CD4-positive, alpha-beta T cell (primary cell): ENCODE data around the gene MIER3. TPM values are rescaled to one million over a fixed set of nuclear protein-coding genes. Genes with fewer than 3 reads are reported as not detected.

Source experiments
- ATAC-seq: fragments of 200-7000 bp; cut with Tn5 transposase; one replicate; pipeline ENCODE4 v1.10.0; 2022; ENCODE audit warnings: mild to moderate bottlenecking; ENCODE audit not compliant: poor library complexity
- CTCF ChIA-PET: fragments of 350-600 bp; sonication (Branson Sonifier 250); formaldehyde crosslinking; loops from one replicate; lab custom pipeline; 2021; ENCODE audit warnings: antibody characterized with exemption, inconsistent platforms; lab: Charles Lee
- POLR2A ChIA-PET: fragments of 350-600 bp; sonication (Branson Sonifier 250); formaldehyde crosslinking; loops from one replicate; lab custom pipeline; 2021; ENCODE audit warnings: antibody characterized with exemption, inconsistent platforms; lab: Charles Lee
- DNase-seq, 14 experiments: peaks; one replicate each; pipeline ENCODE4 v3.0.0-alpha.2; 2013 to 2020; ENCODE audit warnings: mixed read lengths in 2 of 14
- H3K27ac ChIP-seq, 2 donors: one replicate each; pipeline versions ENCODE4 v1.5.1 to v1.7.0; 2013; ENCODE audit warnings: low read length in 2 of 2, low read depth in 1 of 2, mild to moderate bottlenecking in 1 of 2
- H3K27me3 ChIP-seq, 2 experiments: 1 replicate in 1 of 2; 2 replicates in 1 of 2; pipeline versions ENCODE4 v1.6.1 to v1.7.0; 2013; ENCODE audit warnings: low read length in 2 of 2, control low read depth in 1 of 2, mild to moderate bottlenecking in 1 of 2, moderate library complexity in 1 of 2; ENCODE audit not compliant: insufficient read depth in 2 of 2, control insufficient read depth in 1 of 2
- H3K36me3 ChIP-seq: one replicate; pipeline ENCODE4 v1.6.1; 2013; ENCODE audit warnings: low read length, control low read depth; ENCODE audit not compliant: insufficient read depth
- H3K4me1 ChIP-seq: one replicate; pipeline ENCODE4 v1.6.1; 2013; ENCODE audit warnings: low read length, control low read depth; ENCODE audit not compliant: insufficient read depth
- H3K4me3 ChIP-seq: one replicate; pipeline ENCODE4 v1.5.1; 2013; ENCODE audit warnings: mild to moderate bottlenecking, low read length, moderate library complexity
- H3K9me3 ChIP-seq, 2 experiments: 1 replicate in 1 of 2; 2 replicates in 1 of 2; pipeline versions ENCODE4 v1.6.1 to v1.7.0; 2013; ENCODE audit warnings: low read length in 2 of 2, mild to moderate bottlenecking in 2 of 2, control low read depth in 1 of 2, moderate library complexity in 1 of 2; ENCODE audit not compliant: control insufficient read depth in 1 of 2, insufficient read depth in 1 of 2
- H3K27ac Mint-ChIP-seq: one replicate; pipeline ENCODE4 v1.8.0; 2020; ENCODE audit warnings: mixed read lengths
- H3K27me3 Mint-ChIP-seq: one replicate; pipeline ENCODE4 v1.8.0; 2021; ENCODE audit warnings: mixed read lengths
- H3K36me3 Mint-ChIP-seq: one replicate; pipeline ENCODE4 v1.8.0; 2021; ENCODE audit warnings: low read depth, mixed read lengths
- H3K4me1 Mint-ChIP-seq: one replicate; pipeline ENCODE4 v1.8.0; 2021; ENCODE audit warnings: low read depth, mixed read lengths
- H3K4me3 Mint-ChIP-seq: one replicate; pipeline ENCODE4 v1.8.0; 2020; ENCODE audit warnings: mild to moderate bottlenecking, mixed read lengths
- H3K9me3 Mint-ChIP-seq: one replicate; pipeline ENCODE4 v1.8.0; 2020; ENCODE audit warnings: mixed read lengths
- intact Hi-C, 2 experiments: fragments of 100-400 bp; cut with DNase I in 1 of 2; cut with micrococcal nuclease in 1 of 2; formaldehyde crosslinking; loops; one replicate each; pipeline versions ENCODE4 v1.15.1 to v1.9.0; 2023 to 2025; cut with DNase I, micrococcal nuclease
- total RNA-seq, 174 experiments: library from RNA in 2 of 174; stranded (reverse) in 2 of 174; gene quantifications; one replicate each; pipeline ENCODE4 v1.2.3 and lab custom pipeline; 2021 to 2026
- TF ChIP-seq, protein P1 (sequence below): fragments of 200-600 bp; IDR thresholded peaks from one replicate; pipeline ENCODE4 v1.8.0; 2022; ENCODE audit warnings: antibody characterized with exemption, mild to moderate bottlenecking

Gene MIER3
- total RNA-seq, 2 experiments from 2014 or later = 25.9 to 26.1 TPM

DNA sequence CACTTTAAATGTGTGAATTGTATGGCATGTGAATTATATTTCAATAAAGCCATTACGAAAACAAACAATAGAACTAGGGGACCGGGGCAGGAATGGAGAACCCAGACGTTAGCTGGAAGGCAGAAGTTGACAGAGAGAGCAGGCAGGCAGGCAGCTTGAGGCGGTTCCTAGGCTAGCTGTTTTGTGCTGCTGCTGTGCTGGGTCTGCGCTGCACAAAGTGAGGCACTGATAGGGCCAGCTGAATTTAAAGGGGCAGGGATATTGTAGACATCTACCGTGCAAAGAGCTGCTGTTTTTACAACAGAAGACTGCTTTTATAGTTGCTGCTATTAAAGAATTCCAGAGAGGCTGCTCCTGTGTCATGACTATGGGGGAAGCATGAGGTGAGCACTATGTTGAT is 21.6 kb upstream of the MIER3 start:
- Mint-ChIP-seq H3K36me3 (no peaks in the 10 kb centered on the region), H3K4me3 (no peak overlapping the region), H3K9me3 (no peaks in the 10 kb centered on the region), H3K27ac (no peak overlapping the region), H3K27me3 (peaks cover 13% of the 10 kb centered on the region), H3K4me1 (no peaks in the 10 kb centered on the region)
- TF ChIP-seq, protein P1, sequence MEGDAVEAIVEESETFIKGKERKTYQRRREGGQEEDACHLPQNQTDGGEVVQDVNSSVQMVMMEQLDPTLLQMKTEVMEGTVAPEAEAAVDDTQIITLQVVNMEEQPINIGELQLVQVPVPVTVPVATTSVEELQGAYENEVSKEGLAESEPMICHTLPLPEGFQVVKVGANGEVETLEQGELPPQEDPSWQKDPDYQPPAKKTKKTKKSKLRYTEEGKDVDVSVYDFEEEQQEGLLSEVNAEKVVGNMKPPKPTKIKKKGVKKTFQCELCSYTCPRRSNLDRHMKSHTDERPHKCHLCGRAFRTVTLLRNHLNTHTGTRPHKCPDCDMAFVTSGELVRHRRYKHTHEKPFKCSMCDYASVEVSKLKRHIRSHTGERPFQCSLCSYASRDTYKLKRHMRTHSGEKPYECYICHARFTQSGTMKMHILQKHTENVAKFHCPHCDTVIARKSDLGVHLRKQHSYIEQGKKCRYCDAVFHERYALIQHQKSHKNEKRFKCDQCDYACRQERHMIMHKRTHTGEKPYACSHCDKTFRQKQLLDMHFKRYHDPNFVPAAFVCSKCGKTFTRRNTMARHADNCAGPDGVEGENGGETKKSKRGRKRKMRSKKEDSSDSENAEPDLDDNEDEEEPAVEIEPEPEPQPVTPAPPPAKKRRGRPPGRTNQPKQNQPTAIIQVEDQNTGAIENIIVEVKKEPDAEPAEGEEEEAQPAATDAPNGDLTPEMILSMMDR = no peak
- ChIA-PET CTCF (no interaction called here), POLR2A (no interaction called here)
- no peaks in the 10 kb centered on the region for H3K27me3 ChIP-seq
- no peak overlapping the region for H3K4me3 ChIP-seq
- H3K4me1 ChIP-seq = no peaks in the 10 kb centered on the region
- DNase-seq = no peak
- H3K27ac ChIP-seq = no peak overlapping the region
- intact Hi-C loops = no loop called here
- H3K36me3 ChIP-seq = no peaks in the 10 kb centered on the region
- H3K9me3 ChIP-seq = no peaks in the 10 kb centered on the region
- ATAC-seq = no peak

DNA sequence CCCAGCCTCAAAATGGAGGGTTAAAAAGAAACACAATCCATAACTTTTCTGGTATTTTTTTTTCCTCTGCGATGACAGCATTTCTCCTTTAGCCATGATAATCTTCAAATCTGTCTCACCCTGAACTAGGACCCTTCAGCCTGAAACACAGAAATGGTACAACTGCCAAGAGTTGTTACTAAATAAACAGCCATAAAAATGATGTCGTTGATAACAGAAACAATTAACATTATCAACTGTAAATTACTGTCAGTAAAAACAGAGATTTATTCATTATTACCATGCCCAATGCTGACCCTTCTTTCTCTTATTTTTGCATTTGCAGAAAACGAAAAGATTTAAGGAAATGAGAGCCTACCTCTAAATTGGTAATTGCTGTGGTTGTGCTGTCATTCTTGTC is 19.4 kb upstream of the MIER3 start:
- intact Hi-C loops = no loop called here
- Mint-ChIP-seq H3K27me3 (peaks cover 18% of the 10 kb centered on the region), H3K9me3 (no peaks in the 10 kb centered on the region), H3K4me1 (no peaks in the 10 kb centered on the region), H3K36me3 (no peaks in the 10 kb centered on the region), H3K27ac (no peak overlapping the region), H3K4me3 (no peak overlapping the region)
- Histone ChIP-seq H3K9me3 (no peaks in the 10 kb centered on the region), H3K4me3 (no peak overlapping the region), H3K27me3 (no peaks in the 10 kb centered on the region), H3K27ac (no peak overlapping the region), H3K36me3 (no peaks in the 10 kb centered on the region), H3K4me1 (no peaks in the 10 kb centered on the region)
- TF ChIP-seq, protein P1 = no peak
- ChIA-PET POLR2A (no interaction called here), CTCF (no interaction called here)
- no peak for ATAC-seq
- DNase-seq = no peak

- no peak overlapping the region for H3K27ac ChIP-seq
- no peak overlapping the region for H3K27ac Mint-ChIP-seq
- ChIA-PET CTCF (interaction anchor here (0.6 to 0.7 kb wide), 2 partner anchors 194 to 612 kb away, joined by 4 read pairs; no protein-coding TSS in a partner anchor), POLR2A (no interaction called here)
- H3K36me3 ChIP-seq = no peaks in the 10 kb centered on the region
- no peaks in the 10 kb centered on the region for H3K9me3 Mint-ChIP-seq
- DNase-seq (no peak), ATAC-seq (no peak)
- TF ChIP-seq, protein P1 = no peak
- peaks cover 9 to 24% of the 10 kb centered on the region in 2 experiments for H3K27me3 ChIP-seq
- no peak overlapping the region for H3K4me3 Mint-ChIP-seq
- H3K4me1 Mint-ChIP-seq = no peaks in the 10 kb centered on the region
- H3K4me1 ChIP-seq = no peaks in the 10 kb centered on the region
- no peak overlapping the region for H3K4me3 ChIP-seq
- no peaks in the 10 kb centered on the region for H3K9me3 ChIP-seq
- intact Hi-C loops = no loop called here
- H3K27me3 Mint-ChIP-seq = peaks cover 51% of the 10 kb centered on the region
- no peaks in the 10 kb centered on the region for H3K36me3 Mint-ChIP-seq
Measured at GRCh38 chr5:56964173-56964572, 12.2 kb upstream of the MIER3 start.
